ENCODE measurements around the gene PRPS1.
"Not testable (repeated sequence)": the region's sequence is repeated elsewhere in the genome, so short reads cannot be mapped to it uniquely, and the experiment has no call there.

The PRPS1 gene

GRCh38 chrX:107629540-107629909 lies 1.2 kb downstream of the PRPS1 start:
- DNase-seq (ENCODE audit: low read depth in 2 of 2, low spot score in 1 of 2): no peak

GRCh38 chrX:107630031-107630689 lies 1.9 kb downstream of the PRPS1 start:
- no peak for DNase-seq (ENCODE audit: low read depth in 2 of 2, low spot score in 1 of 2)

DNA sequence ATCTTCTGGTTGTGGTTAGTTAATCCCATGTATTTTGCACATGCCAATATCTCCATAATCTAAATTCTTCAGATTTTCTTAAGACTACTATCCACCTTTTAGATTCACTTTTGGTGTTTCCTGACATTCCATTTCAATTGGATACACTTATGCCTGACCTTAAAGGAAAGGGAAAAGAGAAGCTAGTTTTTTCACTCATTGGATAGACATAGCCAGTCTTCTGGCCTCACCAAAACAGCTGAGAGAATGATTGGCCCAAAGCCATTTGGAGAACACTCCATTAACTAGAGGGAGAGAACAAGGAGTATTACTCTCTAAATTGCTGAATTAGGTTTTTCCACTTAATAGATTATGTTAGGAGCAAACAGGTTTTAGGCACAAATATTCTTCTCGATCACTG lies 4.0 kb downstream of the PRPS1 start:
- DNase-seq (ENCODE audit: low read depth in 2 of 2, low spot score in 1 of 2): no peak

GRCh38 chrX:107646735-107647134 lies 18.4 kb downstream of the PRPS1 start:
- DNase-seq (ENCODE audit: low read depth in 2 of 2, low spot score in 1 of 2): no peak

GRCh38 chrX:107648332-107648731 lies 20.0 kb downstream of the PRPS1 start:
- no peak for DNase-seq (ENCODE audit: low read depth in 2 of 2, low spot score in 1 of 2)

DNA sequence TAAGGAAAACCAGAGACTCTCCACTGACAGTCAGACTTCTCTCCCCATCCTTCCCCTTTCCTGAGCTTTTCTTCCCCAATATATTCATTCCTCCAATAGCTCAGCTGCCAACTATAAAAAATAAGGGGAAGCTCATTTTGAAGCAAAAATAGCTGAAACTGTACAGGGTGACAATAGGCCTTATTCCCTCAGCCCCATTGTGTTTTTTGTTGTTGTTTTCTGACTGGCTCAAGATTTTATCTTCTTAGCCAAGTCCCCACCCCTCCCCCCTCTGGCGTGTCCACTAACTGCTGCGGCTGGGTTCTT lies 26.2 kb downstream of the PRPS1 start:
- DNase-seq (ENCODE audit: low read depth in 2 of 2, low spot score in 1 of 2): no peak

GRCh38 chrX:107654872-107655761 lies 26.8 kb downstream of the PRPS1 start:
- peak in 1 of 2 donors; percentile 37 for DNase-seq (ENCODE audit: low read depth in 2 of 2, low spot score in 1 of 2)

DNA sequence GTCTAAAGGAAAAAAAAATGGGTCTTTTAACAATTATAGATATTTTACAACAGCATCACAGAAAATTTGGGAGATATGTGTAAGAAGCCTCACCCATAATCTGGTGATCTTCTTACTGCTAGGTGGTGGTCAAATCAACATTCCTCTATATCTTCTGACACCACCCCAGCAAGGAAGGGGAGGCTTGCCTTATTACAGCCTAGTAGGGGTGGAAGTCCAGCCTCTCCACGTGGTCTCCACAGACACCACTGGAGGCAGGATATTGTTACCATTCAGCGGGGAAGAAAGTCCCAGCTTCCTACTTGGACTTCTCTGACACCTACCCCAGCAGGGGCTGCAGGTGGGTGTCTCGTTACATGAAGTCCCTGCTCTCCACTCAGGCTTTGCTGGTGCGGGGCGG lies 28.7 kb downstream of the PRPS1 start:
- no peak for DNase-seq (ENCODE audit: low read depth in 2 of 2, low spot score in 1 of 2)

DNA sequence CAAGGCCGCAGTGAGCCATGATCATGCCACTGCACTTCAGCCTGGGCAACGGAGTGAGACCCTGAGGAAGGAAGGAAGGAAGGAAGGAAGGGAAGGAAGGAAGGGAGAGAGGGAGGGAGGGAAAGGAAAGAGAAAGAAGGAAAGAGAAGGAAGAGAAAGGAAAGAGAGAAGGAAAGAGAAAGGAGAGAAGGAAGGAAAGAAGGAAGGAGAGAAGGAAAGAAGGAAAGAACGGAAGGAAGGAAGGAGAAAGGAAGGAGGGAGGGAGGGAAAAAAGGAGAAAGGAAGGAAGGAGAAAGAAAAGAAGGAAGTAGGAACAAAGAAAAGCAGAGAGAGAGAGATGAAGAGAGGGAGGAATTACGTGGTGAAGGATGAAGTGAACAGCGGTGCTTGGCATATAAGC lies 30.4 kb downstream of the PRPS1 start:
- no peak for DNase-seq (ENCODE audit: low read depth in 2 of 2, low spot score in 1 of 2)

- no peak for DNase-seq (ENCODE audit: low read depth in 2 of 2, low spot score in 1 of 2)
Measured at GRCh38 chrX:107659286-107659685, 31.0 kb downstream of the PRPS1 start.

DNA sequence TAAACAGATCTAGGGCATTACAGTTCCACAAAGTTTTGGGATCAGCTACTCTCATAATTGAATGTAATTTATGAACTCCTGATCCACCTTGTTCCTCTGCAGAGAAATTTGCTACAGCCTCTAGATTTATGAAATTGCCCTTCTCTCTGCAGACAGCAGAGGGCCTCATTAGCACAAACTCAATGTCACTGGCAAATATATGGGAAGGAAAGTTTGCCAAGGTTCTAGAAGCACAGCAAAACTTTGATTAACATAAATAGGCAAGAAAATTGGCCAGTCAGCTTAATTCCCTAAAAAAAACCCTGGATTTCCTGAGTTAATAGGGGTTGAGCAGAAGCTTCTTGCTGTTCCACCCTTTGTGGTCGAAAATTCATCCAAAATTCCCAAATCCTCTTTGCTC lies 31.5 kb downstream of the PRPS1 start:
- DNase-seq (ENCODE audit: low read depth in 2 of 2, low spot score in 1 of 2): no peak

DNA sequence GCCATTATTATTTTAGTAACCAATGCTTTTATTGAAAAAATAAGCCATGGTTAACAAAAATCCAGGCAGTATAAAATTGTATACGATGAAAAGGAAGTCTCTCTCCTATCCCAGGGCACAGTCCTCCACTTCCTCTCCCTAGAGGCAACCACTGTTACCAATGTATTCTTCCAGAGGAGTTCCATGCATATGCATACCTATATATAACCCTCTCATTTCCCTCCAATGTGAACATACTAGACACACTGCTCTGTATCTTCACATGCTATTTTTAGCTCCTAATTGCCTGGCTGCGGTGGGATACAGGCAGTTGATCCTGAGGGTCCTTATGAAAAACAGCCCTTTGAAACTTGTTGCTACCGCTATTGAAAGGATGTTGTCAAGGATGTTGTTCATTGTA lies 33.8 kb downstream of the PRPS1 start:
- no peak for DNase-seq (ENCODE audit: low read depth in 2 of 2, low spot score in 1 of 2)

- no peak for DNase-seq (ENCODE audit: low read depth in 2 of 2, low spot score in 1 of 2)
Measured at GRCh38 chrX:107662824-107663223, 34.5 kb downstream of the PRPS1 start.

- no peak for DNase-seq (ENCODE audit: low read depth in 2 of 2, low spot score in 1 of 2)
Measured at GRCh38 chrX:107666931-107667330, 38.6 kb downstream of the PRPS1 start.

DNA sequence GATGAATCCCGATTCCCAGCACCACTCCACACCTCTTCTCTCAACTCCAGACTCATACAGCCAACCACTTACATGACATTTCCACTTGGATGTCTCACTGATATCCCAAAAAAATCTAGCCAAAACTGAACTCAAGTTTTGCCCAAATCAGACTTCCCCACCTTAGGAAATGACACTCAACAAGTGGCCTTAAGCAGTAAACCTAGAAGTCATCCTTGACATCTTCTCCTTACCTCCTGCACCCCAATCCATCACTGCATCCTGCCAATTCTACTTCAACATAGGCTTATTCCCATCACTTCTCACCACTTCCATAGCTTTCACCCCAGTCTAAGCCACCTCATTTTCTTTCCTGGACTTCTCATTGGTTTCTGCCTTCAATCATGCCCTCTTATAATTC lies 39.1 kb downstream of the PRPS1 start:
- no peak for DNase-seq (ENCODE audit: low read depth in 2 of 2, low spot score in 1 of 2)

GRCh38 chrX:107668710-107669109 lies 40.4 kb downstream of the PRPS1 start:
- DNase-seq (ENCODE audit: low read depth in 2 of 2, low spot score in 1 of 2): not testable (repeated sequence)

GRCh38 chrX:107669261-107669660 lies 41.0 kb downstream of the PRPS1 start:
- no peak for DNase-seq (ENCODE audit: low read depth in 2 of 2, low spot score in 1 of 2)

DNA sequence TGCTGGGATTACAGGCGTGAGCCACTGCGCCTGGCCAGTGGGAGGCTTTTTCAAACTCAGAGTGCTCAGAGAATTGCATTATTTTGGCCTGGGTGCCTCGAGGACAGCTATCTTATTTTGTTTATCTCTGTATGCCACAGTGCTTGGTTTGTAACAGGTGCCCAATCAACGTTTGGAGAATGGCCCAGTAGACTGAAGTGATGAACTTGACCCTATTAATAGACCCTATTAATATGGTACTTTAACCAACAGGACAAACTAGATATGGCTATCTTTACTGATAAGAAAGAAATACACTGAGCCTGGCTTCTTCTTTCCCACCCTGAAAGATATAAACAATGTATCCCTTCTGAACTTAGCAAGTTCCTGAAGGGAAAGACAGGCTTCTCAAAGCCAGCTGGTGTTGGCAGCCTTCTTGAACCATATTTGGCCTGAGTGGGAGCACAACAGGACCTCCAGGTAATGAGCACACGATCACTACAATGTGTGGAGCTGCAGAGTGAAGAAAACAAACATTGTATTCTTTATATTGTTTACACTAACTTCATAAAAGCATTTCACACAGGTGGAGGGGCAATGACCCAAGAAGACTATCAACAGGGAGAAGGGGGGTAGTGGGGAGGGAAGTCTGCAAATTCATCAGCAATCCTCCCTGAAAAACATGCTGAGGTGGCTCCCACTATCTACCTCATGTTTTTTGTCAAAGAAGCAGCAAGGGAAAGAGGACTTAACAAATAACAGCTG lies 41.7 kb downstream of the PRPS1 start:
- DNase-seq (ENCODE audit: low read depth in 2 of 2, low spot score in 1 of 2): no peak

DNA sequence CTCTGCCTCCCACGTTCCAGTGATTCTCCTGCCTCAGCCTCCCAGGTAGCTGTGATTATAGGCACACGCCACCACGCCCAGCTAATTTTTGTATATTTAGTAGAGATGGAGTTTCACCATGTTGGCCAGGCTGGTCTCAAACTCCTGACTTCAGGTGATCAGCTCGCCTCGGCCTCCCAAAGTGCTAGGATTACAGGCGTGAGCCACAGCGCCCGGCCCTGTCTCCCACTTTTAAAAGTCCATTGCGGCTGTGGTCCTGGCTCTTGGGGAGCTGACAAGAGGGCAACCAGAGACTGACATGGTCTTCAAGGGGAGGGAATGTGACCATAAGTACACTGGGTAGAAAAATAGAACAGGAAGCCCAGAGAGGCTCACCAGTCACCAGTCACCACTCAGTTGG lies 42.9 kb downstream of the PRPS1 start:
- not testable (repeated sequence) for DNase-seq (ENCODE audit: low read depth in 2 of 2, low spot score in 1 of 2)

DNA sequence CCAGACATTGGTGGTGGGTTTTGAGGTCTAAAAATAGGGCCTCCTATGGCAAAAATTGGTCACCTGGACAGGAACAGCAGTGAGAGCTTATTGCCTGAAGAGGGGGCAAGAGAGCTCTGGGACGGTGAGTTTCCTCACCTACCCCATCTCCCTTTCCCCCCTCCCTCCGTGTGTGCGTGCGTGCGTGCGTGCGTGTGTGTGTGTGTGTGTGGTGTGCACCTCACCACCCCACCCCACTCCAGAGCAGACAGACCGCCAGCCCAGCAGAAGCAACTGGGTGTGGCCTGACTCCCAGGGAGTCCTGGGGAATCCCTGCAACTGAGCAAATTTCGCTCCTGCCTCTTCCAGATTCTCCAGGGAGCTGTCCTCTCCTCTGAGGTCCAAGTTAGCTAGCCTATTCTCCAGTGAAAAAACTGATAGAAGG lies 44.7 kb downstream of the PRPS1 start:
- peak; percentile 32 to 37 for DNase-seq (ENCODE audit: low read depth in 2 of 2, low spot score in 1 of 2)

- no peak for DNase-seq (ENCODE audit: low read depth in 2 of 2, low spot score in 1 of 2)
Measured at GRCh38 chrX:107673431-107673830, 45.1 kb downstream of the PRPS1 start.

DNA sequence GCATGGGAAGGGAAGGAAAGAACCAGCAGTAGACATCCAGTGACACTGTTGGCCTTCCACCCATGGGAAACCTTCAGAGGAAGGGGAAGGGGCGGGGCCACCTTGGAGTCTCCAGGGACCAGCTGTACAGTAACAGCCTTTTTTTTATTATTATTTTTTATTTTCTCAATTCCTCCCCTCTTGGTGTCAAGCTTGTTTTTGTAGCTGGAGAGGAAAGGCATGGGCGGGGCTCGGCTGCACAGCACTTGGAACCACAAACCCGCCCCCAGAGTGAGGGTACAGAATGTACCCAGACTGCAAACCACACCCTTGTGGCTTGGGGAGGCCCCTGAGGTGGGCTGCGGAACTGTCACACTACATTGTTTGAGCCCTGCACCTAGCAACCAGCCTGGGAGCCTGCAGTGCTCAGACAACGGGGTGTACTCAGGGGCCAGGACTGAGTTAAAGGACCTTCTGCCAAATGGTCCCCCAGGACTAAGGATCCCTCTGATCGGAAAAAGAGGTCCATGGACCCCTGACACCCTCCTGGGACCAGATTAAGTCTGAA lies 45.7 kb downstream of the PRPS1 start:
- DNase-seq (ENCODE audit: low read depth in 2 of 2, low spot score in 1 of 2): peak; percentile 78 to 82
